ENCODE results near the gene PRKN. TPM values are rescaled to one million over a fixed set of nuclear protein-coding genes. Genes with fewer than 3 reads are reported as not detected.

PRKN gene
- total and polyA plus RNA-seq, 9 of the 15 experiments (the other 6 are each of a cell fraction or from before 2014, with no cell fraction given), result 0.03 to 0.96 (median 0.15) TPM; not detected in 2

- no peak for FAIRE-seq
- DNase-seq (ENCODE audit: extremely low read depth in 1 of 4, low spot score in 3 of 4), result no peak
- H3K79me2 ChIP-seq (ENCODE audit: control insufficient read depth, insufficient read depth, low read length), result no peaks in the 10 kb centered on the region
- POLR2A ChIA-PET, result no interaction called here
- no peak overlapping the region for H3K4me2 ChIP-seq (ENCODE audit: insufficient read depth, low read length)
- no TSS peak for BruUV-seq (replicated peaks)
- no peaks in the 10 kb centered on the region for H3K4me1 ChIP-seq (replicated peaks in 1 of 2; ENCODE audit: control insufficient read depth in 2 of 2, insufficient read depth in 2 of 2, low read length in 2 of 2)
- CTCF ChIA-PET (ENCODE audit: low intra/inter-chr PET ratio), result no interaction called here
- no peak for ATAC-seq
- in situ Hi-C loops (cut with MboI) (no loop called here), intact Hi-C loops (cut with micrococcal nuclease) (no loop called here)
- no peaks in the 10 kb centered on the region for H4K20me1 ChIP-seq (replicated peaks; ENCODE audit: control insufficient read depth, insufficient read depth, low read length)
- no peak overlapping the region for H3K27ac ChIP-seq (ENCODE audit: extremely low read depth, low read depth, low read length)
- no peaks in the 10 kb centered on the region for H3K9me3 ChIP-seq (replicated peaks; ENCODE audit: control insufficient read depth, insufficient read depth, low read depth, low read length)
- 2% methylated on average over 4 of the region's 4 CpGs for WGBS (ENCODE audit: insufficient coverage, low coverage, missing lambda C conversion rate)
- no peak overlapping the region for H2AFZ ChIP-seq (ENCODE audit: low read depth, low read length)
- no peak overlapping the region for H3K4me3 ChIP-seq
- no peaks in the 10 kb centered on the region for H3K27me3 ChIP-seq (ENCODE audit: control insufficient read depth in 2 of 2, insufficient read depth in 2 of 2, low read length in 2 of 2)
- H3K9me1 ChIP-seq (ENCODE audit: control insufficient read depth, insufficient read depth, low read length), result no peaks in the 10 kb centered on the region
- H3K36me3 ChIP-seq (ENCODE audit: control insufficient read depth, insufficient read depth, low read length), result no peaks in the 10 kb centered on the region
- H3K9ac ChIP-seq (ENCODE audit: insufficient read depth in 1 of 2, low read depth in 2 of 2, low read length in 2 of 2), result no peak overlapping the region
- TF ChIP-seq HES1 (IDR thresholded peaks at IDR 0.05; ENCODE audit: low read depth), result no peak
- TF ChIP-seq ZNF143 (CRISPR knock-in tag; IDR thresholded peaks at IDR 0.05), result no peak
- no peak for TF ChIP-seq RUNX1 (IDR thresholded peaks at IDR 0.05; ENCODE audit: low read depth)
- no peak for TF ChIP-seq FOXP1 (CRISPR knock-in tag; IDR thresholded peaks at IDR 0.05)
- TF ChIP-seq ZBTB7A (IDR thresholded peaks at IDR 0.05; ENCODE audit: borderline replicate concordance, control insufficient read depth, low read depth, low read length), result no peak
- TF ChIP-seq RCOR1 (IDR thresholded peaks at IDR 0.05; ENCODE audit: borderline replicate concordance in 1 of 2, low read depth in 2 of 2, low read length in 2 of 2), result no peak
- no peak for TF ChIP-seq HCFC1 (IDR thresholded peaks at IDR 0.05; ENCODE audit: low read depth, low read length)
- TF ChIP-seq MLLT1 (IDR thresholded peaks at IDR 0.05), result no peak
- no peak for TF ChIP-seq MTA3 (IDR thresholded peaks at IDR 0.05; ENCODE audit: borderline replicate concordance)
- TF ChIP-seq PURB (CRISPR knock-in tag; IDR thresholded peaks at IDR 0.05; ENCODE audit: low read depth), result no peak
- TF ChIP-seq NCOR1 (IDR thresholded peaks at IDR 0.05), result no peak
- TF ChIP-seq RERE (CRISPR knock-in tag; IDR thresholded peaks at IDR 0.05; ENCODE audit: borderline replicate concordance), result no peak
- TF ChIP-seq ZBED1 (IDR thresholded peaks at IDR 0.05), result no peak
- TF ChIP-seq HSF4 (CRISPR knock-in tag; IDR thresholded peaks at IDR 0.05; ENCODE audit: borderline replicate concordance), result no peak
- TF ChIP-seq PHB2 (IDR thresholded peaks at IDR 0.05; ENCODE audit: low read depth), result no peak
- TF ChIP-seq RFX7 (CRISPR knock-in tag; IDR thresholded peaks at IDR 0.05), result no peak
- no peak for TF ChIP-seq ZKSCAN1 (IDR thresholded peaks at IDR 0.05; ENCODE audit: low read depth, low read length)
- TF ChIP-seq CAMTA2 (CRISPR knock-in tag; conservative IDR thresholded peaks at IDR 0.05), result no peak
Observed at GRCh38 chr6:161915456-161915964, 812.1 kb downstream of the PRKN start.
